GM23338 (cell line): ENCODE measurements around the gene AIG1. TPM values are rescaled to one million over a fixed set of nuclear protein-coding genes. Genes with fewer than 3 reads are reported as not detected.

Source experiments
- ATAC-seq: fragments of 200-7000 bp; cut with Tn5 transposase; 3 replicates; pipeline ENCODE4 v1.9.1; 2020
- DNase-seq: peaks from one replicate; pipeline ENCODE4 v3.0.0-alpha.2; 2015; ENCODE audit warnings: low spot score
- H2AFZ ChIP-seq: fragments of 200-600 bp; sonication (generic); 2 replicates; pipeline ENCODE4 v1.8.0; 2016; ENCODE audit warnings: antibody characterized with exemption, mild to moderate bottlenecking, moderate library complexity
- H3F3A ChIP-seq: fragments of 200-600 bp; sonication (generic); replicated peaks from 2 replicates; pipeline ENCODE4 v1.8.0; 2017; ENCODE audit warnings: antibody characterized with exemption, mixed run types, low read depth
- H3K27ac ChIP-seq: fragments of 200-600 bp; sonication (generic); 2 replicates; pipeline ENCODE4 v1.6.1; 2016; ENCODE audit warnings: low read depth
- H3K27me3 ChIP-seq: fragments of 200-600 bp; sonication (generic); 2 replicates; pipeline ENCODE4 v1.8.0; 2016; ENCODE audit warnings: mild to moderate bottlenecking, mixed run types, moderate library complexity; ENCODE audit not compliant: insufficient read depth
- H3K36me3 ChIP-seq: fragments of 200-600 bp; sonication (generic); 2 replicates; pipeline ENCODE4 v1.8.0; 2016; ENCODE audit warnings: mild to moderate bottlenecking; ENCODE audit not compliant: insufficient read depth
- H3K4me1 ChIP-seq: fragments of 200-600 bp; sonication (generic); 2 replicates; pipeline ENCODE4 v1.8.0; 2016; ENCODE audit warnings: mild to moderate bottlenecking, moderate library complexity; ENCODE audit not compliant: insufficient read depth
- H3K4me2 ChIP-seq: fragments of 200-600 bp; sonication (generic); 2 replicates; pipeline ENCODE4 v1.7.1; 2017; ENCODE audit warnings: mixed run types
- H3K4me3 ChIP-seq: fragments of 200-600 bp; sonication (generic); 2 replicates; pipeline ENCODE4 v1.6.1; 2016; ENCODE audit warnings: mixed run types
- H3K79me2 ChIP-seq: fragments of 200-600 bp; sonication (generic); replicated peaks from 2 replicates; pipeline ENCODE4 v1.8.0; 2017; ENCODE audit warnings: mild to moderate bottlenecking; ENCODE audit not compliant: insufficient read depth
- H3K9me2 ChIP-seq: fragments of 200-600 bp; sonication (generic); 2 replicates; pipeline ENCODE4 v1.8.0; 2017; ENCODE audit not compliant: insufficient read depth
- H4K20me1 ChIP-seq: fragments of 200-600 bp; sonication (generic); replicated peaks from 2 replicates; pipeline ENCODE4 v1.8.0; 2017; ENCODE audit warnings: mild to moderate bottlenecking; ENCODE audit not compliant: insufficient read depth
- H3K27ac Mint-ChIP-seq: 2 replicates; pipeline ENCODE4 v1.8.0; 2020; ENCODE audit warnings: inconsistent platforms, mild to moderate bottlenecking, moderate library complexity, mixed read lengths
- H3K27me3 Mint-ChIP-seq: 3 replicates; pipeline ENCODE4 v1.8.0; 2022; ENCODE audit warnings: low read depth, mild to moderate bottlenecking, moderate library complexity, mixed read lengths, inconsistent platforms; ENCODE audit not compliant: insufficient read depth, poor library complexity
- H3K36me3 Mint-ChIP-seq: 3 replicates; pipeline ENCODE4 v1.8.0; 2021; ENCODE audit warnings: low read depth, mild to moderate bottlenecking, inconsistent platforms, moderate library complexity, mixed read lengths
- H3K4me1 Mint-ChIP-seq: 3 replicates; pipeline ENCODE4 v1.8.0; 2020; ENCODE audit warnings: mild to moderate bottlenecking, inconsistent platforms, mixed read lengths
- H3K4me3 Mint-ChIP-seq: 3 replicates; pipeline ENCODE4 v1.8.0; 2021; ENCODE audit warnings: moderate library complexity, mild to moderate bottlenecking, inconsistent platforms, mixed read lengths
- H3K9me3 Mint-ChIP-seq: 3 replicates; pipeline ENCODE4 v1.8.0; 2020; ENCODE audit warnings: moderate library complexity, mild to moderate bottlenecking, inconsistent platforms, mixed read lengths
- CREB1 ChIP-seq: fragments of 250-450 bp; sonication (Bioruptor Pico); IDR thresholded peaks from 2 replicates; pipeline ENCODE4 v1.5.0; 2020; ENCODE audit warnings: low read depth, mild to moderate bottlenecking, moderate library complexity
- CTCF ChIP-seq, 2 experiments: fragments of 200-600 bp in 1 of 2; sonication (generic) in 1 of 2; conservative IDR thresholded peaks; 2 replicates each; pipeline versions ENCODE4 v1.5.1 to v1.6.1; 2016 to 2017; ENCODE audit warnings: antibody characterized with exemption in 2 of 2, low read depth in 2 of 2, mild to moderate bottlenecking in 2 of 2, moderate library complexity in 1 of 2
- ETS1 ChIP-seq: IDR thresholded peaks from 2 replicates; pipeline ENCODE4 v1.6.1; 2016; ENCODE audit warnings: antibody characterized with exemption
- EZH2 ChIP-seq: fragments of 200-600 bp; sonication (generic); IDR thresholded peaks from one replicate; pipeline ENCODE4 v1.8.0; 2017; ENCODE audit warnings: antibody characterized with exemption, mild to moderate bottlenecking, low read depth; ENCODE audit not compliant: unreplicated experiment
- EZH2phosphoT487 ChIP-seq: fragments of 200-600 bp; sonication (generic); IDR thresholded peaks from one replicate; pipeline ENCODE4 v1.8.1; 2018; ENCODE audit warnings: antibody characterized with exemption; ENCODE audit not compliant: unreplicated experiment
- JUNB ChIP-seq: IDR thresholded peaks from one replicate; pipeline ENCODE4 v1.6.1; 2016; ENCODE audit warnings: antibody characterized with exemption; ENCODE audit not compliant: unreplicated experiment
- POLR2AphosphoS5 ChIP-seq: IDR thresholded peaks from 2 replicates; pipeline ENCODE4 v1.6.1; 2016; ENCODE audit warnings: antibody characterized with exemption, low read depth
- STAT1 ChIP-seq: IDR thresholded peaks from one replicate; pipeline ENCODE4 v1.6.1; 2016; ENCODE audit warnings: antibody characterized with exemption; ENCODE audit not compliant: unreplicated experiment
- ZNF331 ChIP-seq: fragments of 250-450 bp; sonication (Bioruptor Pico); IDR thresholded peaks from 2 replicates; pipeline ENCODE4 v1.5.0; 2020; ENCODE audit warnings: low read depth, mild to moderate bottlenecking, moderate library complexity
- ZNF462 ChIP-seq: fragments of 250-450 bp; sonication (Bioruptor Pico); IDR thresholded peaks from 2 replicates; pipeline ENCODE4 v1.5.0; 2020; ENCODE audit warnings: mild to moderate bottlenecking, moderate library complexity
- polyA plus RNA-seq: library from polyadenylated mRNA; unstranded; fragments of >200 nt; fragmentation: Nextera tagmentation; extraction: Ambion mirVana; gene quantifications from 2 replicates; pipeline ENCODE4 v1.2.1, GENCODE V29; 2016
- total RNA-seq: library from RNA; depleted of rRNA; stranded (reverse); fragments of >200 nt; shearing (Covaris generic); gene quantifications from 2 replicates; pipeline ENCODE4 v1.2.3, GENCODE V29; 2014

AIG1 gene
- total and polyA plus RNA-seq, 2 experiments from 2014 or later, result 65.2 to 88.4 TPM

GRCh38 chr6:143205991-143206390, 145.3 kb downstream of the AIG1 start:
- no peaks in the 10 kb centered on the region for H3K27me3 ChIP-seq
- no peaks in the 10 kb centered on the region for H3K79me2 ChIP-seq
- H3K36me3 ChIP-seq, result no peaks in the 10 kb centered on the region
- Mint-ChIP-seq H3K27ac (peak overlapping the region; percentile 49; the same call in 1 of the 2 replicates), H3K27me3 (no peaks in the 10 kb centered on the region), H3K36me3 (peaks cover 27% of the 10 kb centered on the region), H3K4me1 (no peaks in the 10 kb centered on the region), H3K9me3 (no peaks in the 10 kb centered on the region), H3K4me3 (no peak overlapping the region)
- DNase-seq (no peak), ATAC-seq (no peak)
- H2AFZ ChIP-seq, result no peak overlapping the region
- H3K4me1 ChIP-seq, result no peaks in the 10 kb centered on the region
- H3K27ac ChIP-seq, result no peak overlapping the region
- H3F3A ChIP-seq, result no peaks in the 10 kb centered on the region
- TF ChIP-seq EZH2phosphoT487 (no peak), CTCF (conservative IDR thresholded peaks at IDR 0.05; ENCODE audit: low read depth in 2 of 2) (no peak), ETS1 (no peak), ZNF331 (no peak), POLR2AphosphoS5 (no peak)
- H3K4me3 ChIP-seq, result no peak overlapping the region
- H3K4me2 ChIP-seq, result no peak overlapping the region
- 0 out of 2 replicates have a peak, but pooled peaks cover 3% of the 10 kb centered on the region for H3K9me2 ChIP-seq
- H4K20me1 ChIP-seq, result no peaks in the 10 kb centered on the region

- no peaks in the 10 kb centered on the region for H3K27me3 ChIP-seq
- Mint-ChIP-seq H3K9me3 (no peaks in the 10 kb centered on the region), H3K4me3 (no peak overlapping the region), H3K4me1 (no peaks in the 10 kb centered on the region), H3K27ac (no peak overlapping the region), H3K36me3 (peaks cover 27% of the 10 kb centered on the region), H3K27me3 (no peaks in the 10 kb centered on the region)
- no peak overlapping the region for H3K4me3 ChIP-seq
- no peak for DNase-seq
- H3K4me1 ChIP-seq, result no peaks in the 10 kb centered on the region
- H2AFZ ChIP-seq, result no peak overlapping the region
- H3K79me2 ChIP-seq, result no peaks in the 10 kb centered on the region
- H3K27ac ChIP-seq, result no peak overlapping the region
- H4K20me1 ChIP-seq, result no peaks in the 10 kb centered on the region
- H3F3A ChIP-seq, result no peaks in the 10 kb centered on the region
- H3K36me3 ChIP-seq, result no peaks in the 10 kb centered on the region
- H3K4me2 ChIP-seq, result no peak overlapping the region
- no peak for ATAC-seq
- H3K9me2 ChIP-seq, result 0 out of 2 replicates have a peak, but pooled peaks cover 6% of the 10 kb centered on the region
- TF ChIP-seq ETS1, result no peak
- TF ChIP-seq ZNF462, result no peak
- no peak for TF ChIP-seq STAT1
- no peak for TF ChIP-seq ZNF331
- TF ChIP-seq EZH2, result no peak
- TF ChIP-seq CREB1 (CRISPR knock-in tag), result no peak
- TF ChIP-seq JUNB, result no peak
Measured at GRCh38 chr6:143206550-143206949, 145.9 kb downstream of the AIG1 start.
